Cardiac muscle cell (in vitro differentiated cells and primary cell): Measurements from ENCODE around the gene HYAL3. TPM values are rescaled to one million over a fixed set of nuclear protein-coding genes. Genes with fewer than 3 reads are reported as not detected.

Experiments
- DNase-seq, 2 donors: peaks; one replicate each; pipeline versions ENCODE4 v3.0.0 to v3.0.0-alpha.2; 2010 to 2017; ENCODE audit warnings: low read depth in 1 of 2, low spot score in 1 of 2
- H3K27ac ChIP-seq: fragments of 200-600 bp; sonication (generic); 2 replicates; pipeline ENCODE4 v1.5.1; 2016
- H3K27me3 ChIP-seq: fragments of 200-600 bp; sonication (generic); 2 replicates; pipeline ENCODE4 v1.6.0; 2016; ENCODE audit warnings: control low read depth
- H3K36me3 ChIP-seq: fragments of 200-600 bp; sonication (generic); 2 replicates; pipeline ENCODE4 v1.5.1; 2016; ENCODE audit warnings: control low read depth
- H3K4me1 ChIP-seq: fragments of 200-600 bp; sonication (generic); 2 replicates; pipeline ENCODE4 v1.8.1; 2017; ENCODE audit warnings: low read depth, mild to moderate bottlenecking, mixed run types
- H3K4me3 ChIP-seq: fragments of 200-600 bp; sonication (generic); 2 replicates; pipeline ENCODE4 v1.5.1; 2016; ENCODE audit warnings: mild to moderate bottlenecking
- H3K9me3 ChIP-seq: fragments of 200-600 bp; sonication (generic); 2 replicates; pipeline ENCODE4 v1.5.1; 2017; ENCODE audit warnings: low read depth, mild to moderate bottlenecking, control low read depth
- polyA plus RNA-seq: library from polyadenylated mRNA; unstranded; fragments of >200 nt; fragmentation: Nextera tagmentation; extraction: Ambion mirVana; gene quantifications from 2 replicates; pipeline ENCODE4 v1.2.1, GENCODE V29; 2016
- total RNA-seq: library from RNA; depleted of rRNA; stranded (reverse); fragments of >200 nt; gene quantifications from 2 replicates; pipeline ENCODE4 v1.2.3, GENCODE V29; 2016
- TF ChIP-seq, protein P1 (sequence below): IDR thresholded peaks from 2 replicates; pipeline ENCODE4 v1.5.1; 2012; ENCODE audit warnings: low read depth, mild to moderate bottlenecking, low read length

Gene HYAL3
- total and polyA plus RNA-seq, 2 experiments from 2014 or later = 3.6 to 6.2 TPM

DNA sequence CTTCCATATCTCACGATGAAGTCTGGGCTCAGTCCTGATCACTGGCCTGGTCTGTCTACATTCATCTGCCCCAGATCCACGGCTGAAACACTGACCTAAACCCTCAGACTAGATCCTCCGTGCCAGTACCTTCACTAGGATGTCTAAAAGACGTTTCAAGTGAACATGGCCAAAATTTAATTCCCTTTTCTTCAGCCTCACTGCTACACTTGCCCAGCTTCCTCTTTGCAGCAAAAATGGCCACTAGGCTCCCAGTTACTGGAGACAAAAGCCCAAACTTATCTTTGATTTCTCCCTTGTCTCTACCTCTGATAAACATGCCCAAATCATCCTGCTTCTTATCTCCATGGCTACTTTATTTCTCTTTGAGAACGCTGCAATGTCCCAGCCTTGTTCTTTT, 39.8 kb upstream of the HYAL3 start:
- TF ChIP-seq, protein P1, sequence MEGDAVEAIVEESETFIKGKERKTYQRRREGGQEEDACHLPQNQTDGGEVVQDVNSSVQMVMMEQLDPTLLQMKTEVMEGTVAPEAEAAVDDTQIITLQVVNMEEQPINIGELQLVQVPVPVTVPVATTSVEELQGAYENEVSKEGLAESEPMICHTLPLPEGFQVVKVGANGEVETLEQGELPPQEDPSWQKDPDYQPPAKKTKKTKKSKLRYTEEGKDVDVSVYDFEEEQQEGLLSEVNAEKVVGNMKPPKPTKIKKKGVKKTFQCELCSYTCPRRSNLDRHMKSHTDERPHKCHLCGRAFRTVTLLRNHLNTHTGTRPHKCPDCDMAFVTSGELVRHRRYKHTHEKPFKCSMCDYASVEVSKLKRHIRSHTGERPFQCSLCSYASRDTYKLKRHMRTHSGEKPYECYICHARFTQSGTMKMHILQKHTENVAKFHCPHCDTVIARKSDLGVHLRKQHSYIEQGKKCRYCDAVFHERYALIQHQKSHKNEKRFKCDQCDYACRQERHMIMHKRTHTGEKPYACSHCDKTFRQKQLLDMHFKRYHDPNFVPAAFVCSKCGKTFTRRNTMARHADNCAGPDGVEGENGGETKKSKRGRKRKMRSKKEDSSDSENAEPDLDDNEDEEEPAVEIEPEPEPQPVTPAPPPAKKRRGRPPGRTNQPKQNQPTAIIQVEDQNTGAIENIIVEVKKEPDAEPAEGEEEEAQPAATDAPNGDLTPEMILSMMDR = no peak
- DNase-seq = no peak
- peaks cover 11% of the 10 kb centered on the region for H3K4me1 ChIP-seq
- H3K9me3 ChIP-seq = no peaks in the 10 kb centered on the region
- no peaks in the 10 kb centered on the region for H3K36me3 ChIP-seq
- no peak overlapping the region for H3K27ac ChIP-seq
- H3K4me3 ChIP-seq = no peak overlapping the region
- peaks cover 47% of the 10 kb centered on the region for H3K27me3 ChIP-seq

DNA sequence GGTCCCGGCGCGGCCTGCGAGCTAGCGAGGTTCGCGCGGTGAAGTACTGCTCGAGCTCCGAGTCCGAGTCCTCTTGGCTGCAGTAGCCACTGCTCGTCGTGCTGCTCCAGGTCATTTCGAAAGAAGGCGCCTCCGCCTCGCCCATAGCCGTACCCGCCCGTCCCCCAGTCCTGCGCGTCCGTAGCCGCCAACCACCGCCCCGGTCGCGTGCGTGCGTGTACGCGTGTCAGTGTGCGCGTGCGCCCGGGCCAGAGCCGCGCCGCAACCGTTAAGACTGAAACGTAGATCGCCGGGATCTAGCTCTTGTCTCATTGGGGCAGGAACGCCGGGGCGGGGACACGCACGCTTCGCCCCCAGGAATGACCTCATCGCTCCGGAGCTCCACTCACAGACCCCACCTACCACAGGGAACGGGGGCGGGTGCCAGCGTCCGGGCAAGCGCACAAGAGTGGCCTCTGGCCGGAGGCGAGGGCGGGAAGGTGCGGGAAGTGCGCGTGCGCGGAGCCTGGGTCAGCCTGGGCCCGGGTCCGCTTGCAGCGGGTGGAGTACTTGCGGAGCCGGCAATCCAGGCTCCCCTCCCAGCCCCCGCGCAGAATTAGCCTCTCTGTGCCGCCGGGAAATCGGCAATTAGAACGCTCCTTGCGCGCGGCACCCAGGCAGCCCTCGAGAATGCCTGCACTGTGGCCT, 38.1 kb upstream of the HYAL3 start:
- H3K27ac ChIP-seq = peak overlapping the region; percentile 87

DNA sequence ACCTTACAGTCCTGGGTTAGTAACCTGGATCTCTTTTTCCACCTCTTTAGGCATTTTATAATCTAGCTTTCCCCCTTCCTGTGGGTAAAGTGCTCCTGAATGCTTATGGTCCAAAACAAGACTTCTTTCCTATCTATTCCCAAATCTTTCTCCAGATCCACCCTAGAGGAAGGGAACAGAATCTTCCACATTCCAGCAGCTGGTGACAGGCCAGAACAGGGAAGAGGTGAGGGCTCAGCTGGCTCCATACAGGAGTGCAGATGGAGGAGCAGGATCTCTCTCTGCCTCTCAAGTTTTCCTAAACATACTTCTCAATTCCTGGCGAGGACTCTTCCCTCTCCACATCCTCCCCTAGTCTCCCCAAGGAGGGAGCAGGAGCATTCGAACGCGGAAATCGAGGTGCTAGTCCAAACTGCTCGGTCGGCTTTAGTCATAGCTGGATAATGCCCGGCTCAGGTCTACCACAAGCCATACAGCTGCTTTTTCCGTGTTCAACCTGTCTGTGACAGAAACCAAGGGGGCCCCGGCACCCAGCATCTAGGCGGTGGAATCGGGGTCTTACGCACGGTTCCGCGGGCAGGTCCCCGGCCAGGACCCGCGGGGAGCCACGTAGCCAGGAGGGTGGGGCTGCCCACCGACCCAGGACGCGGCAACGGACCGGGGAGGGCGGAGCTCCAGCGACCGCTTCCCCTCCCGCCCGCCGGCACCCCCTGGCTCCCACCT, 37.4 kb upstream of the HYAL3 start:
- H3K36me3 ChIP-seq = peaks cover 6% of the 10 kb centered on the region
- H3K27ac ChIP-seq = peak overlapping the region; percentile 87
- TF ChIP-seq, protein P1 = no peak
- peak overlapping the region; percentile 59 for H3K4me3 ChIP-seq
- no peak for DNase-seq
- H3K27me3 ChIP-seq = peaks cover 24% of the 10 kb centered on the region
- H3K4me1 ChIP-seq = peaks cover 11% of the 10 kb centered on the region
- H3K9me3 ChIP-seq = no peaks in the 10 kb centered on the region

More for the DNA sequence above, 38.1 kb upstream of the HYAL3 start:
- Histone ChIP-seq H3K4me3 (peak overlapping the region; percentile 59), H3K4me1 (peaks cover 11% of the 10 kb centered on the region), H3K27me3 (peaks cover 31% of the 10 kb centered on the region), H3K9me3 (no peaks in the 10 kb centered on the region), H3K36me3 (no peaks in the 10 kb centered on the region)
- TF ChIP-seq, protein P1 = no peak
- peak; percentile 100 for DNase-seq

DNA sequence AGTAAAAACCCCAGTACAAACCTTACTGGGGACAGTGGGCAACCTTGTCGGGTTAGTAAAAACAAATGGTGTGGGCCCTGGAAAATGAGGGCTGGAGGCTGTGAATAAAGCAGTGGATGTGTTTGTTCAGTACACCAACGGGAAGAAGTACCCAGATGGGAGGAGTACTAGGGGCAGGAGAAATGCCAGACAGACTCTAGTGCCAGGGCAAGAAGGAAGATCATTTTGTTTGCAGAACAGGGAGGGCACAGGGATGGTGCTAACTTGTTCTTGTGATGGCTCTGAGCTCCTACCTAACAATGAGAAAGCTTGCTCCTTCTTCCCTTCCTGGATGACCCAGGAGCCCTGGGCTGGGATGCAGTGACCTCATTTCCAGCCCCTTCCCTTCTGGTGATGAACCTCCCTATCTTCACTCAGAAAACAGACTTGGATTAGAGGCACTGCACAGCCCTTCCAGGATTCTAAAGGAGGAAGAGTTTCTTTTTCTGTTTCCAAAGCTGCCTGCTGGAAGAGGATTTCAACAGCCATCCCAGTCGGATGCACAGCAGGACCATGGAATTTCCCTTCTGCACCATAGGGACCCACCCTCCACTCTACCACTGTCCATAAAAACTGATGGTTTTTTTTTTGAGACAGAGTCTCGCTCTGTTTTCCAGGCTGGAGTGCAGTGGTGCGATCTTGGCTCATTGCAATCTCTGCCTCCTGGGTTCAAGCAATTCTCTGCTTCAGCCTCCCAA, 35.3 kb upstream of the HYAL3 start:
- TF ChIP-seq, protein P1 = no peak
- H3K27ac ChIP-seq = peak overlapping the region; percentile 9
- peaks cover 27% of the 10 kb centered on the region for H3K36me3 ChIP-seq
- H3K4me3 ChIP-seq = no peak overlapping the region
- peaks cover 3% of the 10 kb centered on the region for H3K27me3 ChIP-seq
- DNase-seq = no peak
- no peaks in the 10 kb centered on the region for H3K9me3 ChIP-seq
- peaks cover 11% of the 10 kb centered on the region for H3K4me1 ChIP-seq

DNA sequence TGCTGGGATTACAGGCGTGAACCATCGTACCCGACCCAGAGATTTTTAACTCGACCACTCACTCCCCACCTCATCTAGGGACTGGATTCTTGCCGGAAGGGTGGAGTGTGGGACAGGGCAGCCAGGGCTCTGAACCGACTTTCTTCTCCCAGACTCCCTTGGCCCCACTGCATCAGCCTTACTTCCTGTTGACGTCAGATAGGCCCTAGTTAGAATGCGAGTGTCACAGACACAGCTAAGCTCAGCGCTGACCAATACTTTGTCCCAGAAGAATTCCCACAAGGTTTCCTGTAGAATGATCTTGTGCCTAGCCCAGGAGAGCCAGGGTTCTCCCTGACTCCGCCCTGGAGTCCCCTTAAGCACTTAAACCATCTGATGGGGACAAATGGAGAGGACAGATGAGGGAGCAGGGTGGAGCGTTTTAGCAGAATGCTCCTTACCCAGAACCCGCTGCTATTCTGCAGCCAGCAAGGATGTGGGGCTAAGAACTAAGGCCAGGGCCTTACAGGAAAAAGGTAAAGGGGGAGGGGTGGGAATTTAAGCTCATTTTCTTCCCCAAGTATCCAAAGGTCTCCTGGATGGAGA, 34.6 kb upstream of the HYAL3 start:
- peaks cover 11% of the 10 kb centered on the region for H3K4me1 ChIP-seq
- H3K4me3 ChIP-seq = no peak overlapping the region
- peaks cover 31% of the 10 kb centered on the region for H3K36me3 ChIP-seq
- peak overlapping the region; percentile 9 for H3K27ac ChIP-seq
- TF ChIP-seq, protein P1 = no peak
- H3K27me3 ChIP-seq = no peaks in the 10 kb centered on the region
- no peaks in the 10 kb centered on the region for H3K9me3 ChIP-seq
- peak in 1 of 2 donors; percentile 89 for DNase-seq
